K562 (cell line): ENCODE measurements around the gene MYH11. TPM values are rescaled to one million over a fixed set of nuclear protein-coding genes. Genes with fewer than 3 reads are reported as not detected.

Source experiments
- ATF2 ChIP-seq: sonication (generic); formaldehyde crosslinking; IDR thresholded peaks from 2 replicates; pipeline ENCODE4 v1.8.1; 2022; ENCODE audit warnings: missing genetic modification reagents
- C11orf30 ChIP-seq: fragments of 450-650 bp; IDR thresholded peaks from 2 replicates; pipeline ENCODE4 v1.6.1; 2016; ENCODE audit warnings: low read depth, mild to moderate bottlenecking
- EP300 ChIP-seq: IDR thresholded peaks from 2 replicates; pipeline ENCODE4 v1.6.1; 2012; ENCODE audit warnings: low read length, improper control_type of control experiment
- OTX1 ChIP-seq: fragments of 450-650 bp; formaldehyde crosslinking; IDR thresholded peaks from 2 replicates; pipeline ENCODE4 v1.4.0; 2022; ENCODE audit warnings: mild to moderate bottlenecking
- PBX2 ChIP-seq, 2 experiments: IDR thresholded peaks in 1 of 2; conservative IDR thresholded peaks in 1 of 2; 2 replicates each; pipeline ENCODE4 v1.6.1; 2016; ENCODE audit warnings: low read depth in 2 of 2, mild to moderate bottlenecking in 1 of 2, missing compliant biosample characterization in 1 of 2, missing genetic modification characterization in 1 of 2, moderate library complexity in 1 of 2
- SMARCA4 ChIP-seq: fragments of 450-650 bp; IDR thresholded peaks from 2 replicates; pipeline ENCODE4 v1.6.1; 2016
- SMC3 ChIP-seq: conservative IDR thresholded peaks from 2 replicates; pipeline ENCODE4 v1.6.1; 2011; ENCODE audit warnings: low read depth, low read length, improper control_type of control experiment; ENCODE audit not compliant: insufficient read depth
- ZNF212 ChIP-seq: fragments of 450-650 bp; formaldehyde crosslinking; IDR thresholded peaks from 2 replicates; pipeline ENCODE4 v1.4.0; 2020; ENCODE audit warnings: mild to moderate bottlenecking
- ZNF277 ChIP-seq: fragments of 250-450 bp; sonication (Bioruptor Pico); IDR thresholded peaks from 2 replicates; pipeline ENCODE4 v1.8.0; 2022; ENCODE audit warnings: inconsistent platforms, mild to moderate bottlenecking, moderate library complexity, borderline replicate concordance
- ZNF436 ChIP-seq: fragments of 250-450, 450-650 bp; sonication (Bioruptor Pico); formaldehyde crosslinking; IDR thresholded peaks from 2 replicates; pipeline ENCODE4 v1.7.0; 2020; ENCODE audit warnings: mild to moderate bottlenecking
- polyA plus RNA-seq, 8 experiments: library from polyadenylated mRNA; depleted of rRNA in 4 of 8; stranded (reverse) in 5 of 8; unstranded in 3 of 8; fragments of >200 nt; fragmentation: Nextera tagmentation in 2 of 8; fragmentation: Illumina TruSeq in 1 of 8; extraction: Ambion mirVana in 2 of 8; extraction: Trizol in 1 of 8; gene quantifications; 2 replicates each; pipeline versions ENCODE4 v1.2.1 to v1.2.3, GENCODE V29; 2011 to 2014; ENCODE audit warnings: inconsistent platforms in 1 of 8, missing spikeins in 1 of 8
- total RNA-seq, 7 experiments: library from RNA; depleted of rRNA in 6 of 7; stranded (reverse); fragments of >200 nt in 6 of 7; fragmentation: Illumina TruSeq in 2 of 7; extraction: Trizol in 2 of 7; gene quantifications; 2 replicates each; pipeline versions ENCODE4 v1.2.1 to v1.2.3, GENCODE V29; 2011 to 2021; ENCODE audit warnings: low replicate concordance in 1 of 7
- TF ChIP-seq, protein P1 (sequence below), 2 experiments: fragments of 450-650 bp; formaldehyde crosslinking in 1 of 2; IDR thresholded peaks; 2 replicates each; pipeline versions ENCODE4 v1.4.0 to v1.6.1; 2014 to 2020; ENCODE audit warnings: mild to moderate bottlenecking in 2 of 2, borderline replicate concordance in 1 of 2, low read depth in 1 of 2

MYH11 gene
- total and polyA plus RNA-seq, 9 of the 15 experiments (the other 6 are each of a cell fraction or from before 2014, with no cell fraction given), result 0.05 to 0.47 (median 0.08) TPM; not detected in 5

DNA sequence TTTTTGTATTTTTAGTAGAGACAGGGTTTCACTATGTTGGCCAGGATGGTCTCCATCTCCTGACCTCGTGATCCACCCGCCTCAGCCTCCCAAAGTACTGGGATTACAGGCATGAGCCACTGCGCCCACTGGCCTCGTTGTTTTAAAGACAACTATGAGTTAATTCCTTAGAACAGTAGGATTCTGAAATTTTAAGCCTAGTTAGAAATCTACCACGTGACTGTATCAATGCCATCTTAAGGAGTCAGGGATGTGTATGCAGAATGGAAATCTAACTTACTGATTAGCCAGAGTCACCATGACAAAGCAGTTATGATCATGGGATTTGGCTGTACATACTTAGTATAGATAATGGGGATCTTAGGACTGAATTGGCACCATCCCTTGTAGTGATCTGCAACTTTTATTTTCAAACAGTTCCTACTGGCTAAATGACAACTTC, 28.8 kb upstream of the MYH11 start (continued):
- no peak for TF ChIP-seq ZNF277 (CRISPR knock-in tag)
- TF ChIP-seq ATF2 (CRISPR knock-in tag), result no peak
- peak; percentile 98 for TF ChIP-seq C11orf30
- peak; percentile 84 for TF ChIP-seq SMARCA4
- peak; percentile 80 for TF ChIP-seq EP300
- TF ChIP-seq PBX2 (CRISPR knock-in tag; IDR thresholded peaks at IDR 0.05; ENCODE audit: low read depth), result no peak
- TF ChIP-seq PBX2 (tag; conservative IDR thresholded peaks at IDR 0.05; ENCODE audit: low read depth), result peak; percentile 26
- no peak for TF ChIP-seq SMC3
- TF ChIP-seq OTX1 (CRISPR knock-in tag), result no peak
- TF ChIP-seq, protein P1, sequence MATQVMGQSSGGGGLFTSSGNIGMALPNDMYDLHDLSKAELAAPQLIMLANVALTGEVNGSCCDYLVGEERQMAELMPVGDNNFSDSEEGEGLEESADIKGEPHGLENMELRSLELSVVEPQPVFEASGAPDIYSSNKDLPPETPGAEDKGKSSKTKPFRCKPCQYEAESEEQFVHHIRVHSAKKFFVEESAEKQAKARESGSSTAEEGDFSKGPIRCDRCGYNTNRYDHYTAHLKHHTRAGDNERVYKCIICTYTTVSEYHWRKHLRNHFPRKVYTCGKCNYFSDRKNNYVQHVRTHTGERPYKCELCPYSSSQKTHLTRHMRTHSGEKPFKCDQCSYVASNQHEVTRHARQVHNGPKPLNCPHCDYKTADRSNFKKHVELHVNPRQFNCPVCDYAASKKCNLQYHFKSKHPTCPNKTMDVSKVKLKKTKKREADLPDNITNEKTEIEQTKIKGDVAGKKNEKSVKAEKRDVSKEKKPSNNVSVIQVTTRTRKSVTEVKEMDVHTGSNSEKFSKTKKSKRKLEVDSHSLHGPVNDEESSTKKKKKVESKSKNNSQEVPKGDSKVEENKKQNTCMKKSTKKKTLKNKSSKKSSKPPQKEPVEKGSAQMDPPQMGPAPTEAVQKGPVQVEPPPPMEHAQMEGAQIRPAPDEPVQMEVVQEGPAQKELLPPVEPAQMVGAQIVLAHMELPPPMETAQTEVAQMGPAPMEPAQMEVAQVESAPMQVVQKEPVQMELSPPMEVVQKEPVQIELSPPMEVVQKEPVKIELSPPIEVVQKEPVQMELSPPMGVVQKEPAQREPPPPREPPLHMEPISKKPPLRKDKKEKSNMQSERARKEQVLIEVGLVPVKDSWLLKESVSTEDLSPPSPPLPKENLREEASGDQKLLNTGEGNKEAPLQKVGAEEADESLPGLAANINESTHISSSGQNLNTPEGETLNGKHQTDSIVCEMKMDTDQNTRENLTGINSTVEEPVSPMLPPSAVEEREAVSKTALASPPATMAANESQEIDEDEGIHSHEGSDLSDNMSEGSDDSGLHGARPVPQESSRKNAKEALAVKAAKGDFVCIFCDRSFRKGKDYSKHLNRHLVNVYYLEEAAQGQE (IDR thresholded peaks at IDR 0.05; ENCODE audit: borderline replicate concordance), result peak; percentile 30; the same call in 1 of the 2 replicates
- TF ChIP-seq, protein P1 (CRISPR knock-in tag; IDR thresholded peaks at IDR 0.05; ENCODE audit: low read depth), result no peak
- no peak for TF ChIP-seq ZNF436 (CRISPR knock-in tag)
- no peak for TF ChIP-seq ZNF212 (CRISPR knock-in tag)
